ENCODE results near the gene GPBP1. TPM values are rescaled to one million over a fixed set of nuclear protein-coding genes. Genes with fewer than 3 reads are reported as not detected.

Gene GPBP1
- total and polyA plus RNA-seq, 7 donors = 37.3 to 74.0 (median 53.1) TPM

DNA sequence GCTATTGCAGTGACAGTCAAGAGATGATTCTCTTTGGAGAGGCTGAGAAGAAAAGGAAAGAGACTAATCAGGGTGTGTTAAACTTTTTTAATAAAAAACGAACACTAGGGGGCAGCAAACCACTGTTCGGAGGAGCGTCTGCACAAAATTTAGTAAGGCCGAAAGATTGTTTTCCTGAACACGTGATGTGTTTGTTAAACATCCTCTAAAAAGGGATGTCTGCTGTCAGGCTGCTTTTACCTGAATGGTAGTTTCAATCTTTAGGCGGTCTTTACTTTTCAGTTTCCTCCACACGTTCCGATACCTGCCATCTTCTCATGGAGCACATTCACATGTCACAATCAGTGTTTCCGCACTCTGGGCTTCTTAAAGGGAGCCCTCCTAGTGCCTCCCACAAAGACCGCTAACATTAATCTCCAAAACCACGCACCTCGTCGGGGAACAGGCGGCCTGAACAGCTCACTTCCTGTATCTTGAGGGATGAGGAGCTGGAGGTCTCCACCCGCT lies 125.2 kb downstream of the GPBP1 start:
- no peak overlapping the region for H3K27ac ChIP-seq
- 33 to 35% (median 34%) methylated on average over 15 of the region's 15 CpGs for WGBS, 3 donors

DNA sequence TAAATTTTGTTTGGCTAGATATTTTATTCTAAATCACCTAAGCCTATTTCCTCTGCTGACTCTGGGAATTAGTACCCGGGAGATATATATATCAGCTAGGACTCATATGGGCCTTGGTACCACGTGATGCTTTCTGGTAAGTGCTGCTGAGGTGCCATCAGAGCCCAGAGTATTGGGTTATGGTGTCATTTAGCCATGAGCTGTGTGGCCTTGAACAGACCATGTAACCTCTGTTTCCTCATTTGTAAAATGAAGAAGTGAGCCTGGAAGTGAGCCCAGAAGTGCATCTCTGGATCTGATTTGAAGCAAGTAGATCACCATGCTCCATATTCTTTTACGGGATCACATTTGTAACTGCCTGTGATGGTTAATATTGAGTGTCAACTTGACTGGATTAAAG lies 126.1 kb downstream of the GPBP1 start:
- TF ChIP-seq, protein P1, sequence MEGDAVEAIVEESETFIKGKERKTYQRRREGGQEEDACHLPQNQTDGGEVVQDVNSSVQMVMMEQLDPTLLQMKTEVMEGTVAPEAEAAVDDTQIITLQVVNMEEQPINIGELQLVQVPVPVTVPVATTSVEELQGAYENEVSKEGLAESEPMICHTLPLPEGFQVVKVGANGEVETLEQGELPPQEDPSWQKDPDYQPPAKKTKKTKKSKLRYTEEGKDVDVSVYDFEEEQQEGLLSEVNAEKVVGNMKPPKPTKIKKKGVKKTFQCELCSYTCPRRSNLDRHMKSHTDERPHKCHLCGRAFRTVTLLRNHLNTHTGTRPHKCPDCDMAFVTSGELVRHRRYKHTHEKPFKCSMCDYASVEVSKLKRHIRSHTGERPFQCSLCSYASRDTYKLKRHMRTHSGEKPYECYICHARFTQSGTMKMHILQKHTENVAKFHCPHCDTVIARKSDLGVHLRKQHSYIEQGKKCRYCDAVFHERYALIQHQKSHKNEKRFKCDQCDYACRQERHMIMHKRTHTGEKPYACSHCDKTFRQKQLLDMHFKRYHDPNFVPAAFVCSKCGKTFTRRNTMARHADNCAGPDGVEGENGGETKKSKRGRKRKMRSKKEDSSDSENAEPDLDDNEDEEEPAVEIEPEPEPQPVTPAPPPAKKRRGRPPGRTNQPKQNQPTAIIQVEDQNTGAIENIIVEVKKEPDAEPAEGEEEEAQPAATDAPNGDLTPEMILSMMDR (IDR thresholded peaks at IDR 0.05) = no peak
- Histone ChIP-seq H3K36me3 (ENCODE audit: insufficient read depth in 1 of 2, low read depth in 1 of 2) (no peaks in the 10 kb centered on the region), H3K9me3 (no peaks in the 10 kb centered on the region), H3K4me3 (no peak overlapping the region), H3K27ac (no peak overlapping the region), H3K27me3 (ENCODE audit: insufficient read depth in 3 of 3, low read length in 2 of 3) (no peaks in the 10 kb centered on the region), H3K4me1 (no peaks in the 10 kb centered on the region)
- DNase-seq = no peak
- intact Hi-C loops (cut with DNase I) = loop anchor here (2.0 to 10.0 kb wide), 8 partner anchors 137 to 1163 kb away; partner anchors contain the start of gene PLK2 (in 1 of the 2)
- ATAC-seq = no peak
- WGBS, 3 donors = 80 to 93% (median 81%) methylated on average over 3 of the region's 3 CpGs

More for the DNA sequence above, 125.2 kb downstream of the GPBP1 start:
- Histone ChIP-seq H3K4me1 (no peaks in the 10 kb centered on the region), H3K27me3 (ENCODE audit: insufficient read depth in 3 of 3, low read length in 2 of 3) (no peaks in the 10 kb centered on the region), H3K9me3 (no peaks in the 10 kb centered on the region), H3K4me3 (no peak overlapping the region), H3K36me3 (ENCODE audit: insufficient read depth in 1 of 2, low read depth in 1 of 2) (no peaks in the 10 kb centered on the region)
- ATAC-seq (peak; percentile 46 to 90 (median 76)), DNase-seq (no peak)
- TF ChIP-seq, protein P1 (IDR thresholded peaks at IDR 0.05) = peak; percentile 57
- intact Hi-C loops (cut with DNase I) = loop anchor here (2.0 to 10.0 kb wide), 7 partner anchors 138 to 1164 kb away; partner anchors contain the start of gene PLK2 (in 1 of the 2)

DNA sequence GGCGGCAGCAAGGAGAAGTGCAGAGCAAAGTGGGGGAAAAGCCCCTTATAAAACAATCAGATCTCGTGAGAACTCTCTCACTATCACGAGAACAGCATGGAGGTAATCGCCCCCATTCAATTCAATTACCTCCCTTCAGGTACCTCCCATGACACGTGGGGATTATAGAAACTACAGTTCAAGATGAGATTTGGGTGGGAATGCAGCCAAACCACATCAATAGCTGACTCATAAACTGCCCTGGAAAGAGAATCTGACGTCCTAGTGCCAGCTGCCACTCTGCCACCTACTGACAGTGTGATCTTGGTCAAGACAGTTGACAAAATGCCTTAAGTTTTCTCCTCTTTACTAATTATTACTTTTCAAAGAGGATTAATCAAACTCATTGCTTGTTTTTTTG lies 128.3 kb downstream of the GPBP1 start:
- 63 to 69% (median 68%) methylated on average over 6 of the region's 6 CpGs for WGBS, 3 donors
- ATAC-seq = no peak

DNA sequence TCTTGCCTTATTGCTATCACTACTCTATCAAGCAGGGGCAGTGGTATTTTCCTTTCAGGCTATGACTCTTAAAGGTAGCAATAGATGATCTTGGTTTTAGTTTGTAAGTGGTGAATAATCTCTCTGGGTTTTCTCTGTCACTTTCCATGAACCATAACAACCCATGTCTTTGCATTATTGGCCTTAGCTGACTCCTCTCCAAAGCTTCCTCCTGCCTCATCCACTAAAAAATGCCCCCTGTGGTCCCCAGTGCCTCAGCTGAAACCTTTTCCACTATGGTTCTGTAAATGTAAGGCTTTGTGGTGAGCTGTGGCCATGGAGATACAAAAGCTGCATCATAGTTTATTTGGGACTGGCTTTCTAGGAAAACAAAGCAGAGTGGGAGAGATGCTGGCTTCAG lies 128.8 kb downstream of the GPBP1 start:
- TF ChIP-seq, protein P1 (IDR thresholded peaks at IDR 0.05) = no peak
- H3K27me3 ChIP-seq (ENCODE audit: insufficient read depth in 3 of 3, low read length in 2 of 3) = no peaks in the 10 kb centered on the region
- intact Hi-C loops (cut with DNase I) = loop anchor here in 1 of 2 donors (10.0 kb wide), 1 partner anchor 472 kb away; no protein-coding TSS in a partner anchor
- no peaks in the 10 kb centered on the region for H3K36me3 ChIP-seq (ENCODE audit: insufficient read depth in 1 of 2, low read depth in 1 of 2)
- H3K27ac ChIP-seq = no peak overlapping the region
- no peaks in the 10 kb centered on the region for H3K4me1 ChIP-seq
- H3K4me3 ChIP-seq = no peak overlapping the region
- DNase-seq (no peak), ATAC-seq (no peak)
- H3K9me3 ChIP-seq = peaks cover 6% of the 10 kb centered on the region

More for the DNA sequence above, 128.3 kb downstream of the GPBP1 start:
- TF ChIP-seq, protein P1 (IDR thresholded peaks at IDR 0.05) = no peak
- Histone ChIP-seq H3K4me1 (no peaks in the 10 kb centered on the region), H3K36me3 (ENCODE audit: insufficient read depth in 1 of 2, low read depth in 1 of 2) (no peaks in the 10 kb centered on the region), H3K4me3 (no peak overlapping the region), H3K9me3 (peaks cover 6% of the 10 kb centered on the region), H3K27ac (no peak overlapping the region), H3K27me3 (ENCODE audit: insufficient read depth in 3 of 3, low read length in 2 of 3) (no peaks in the 10 kb centered on the region)
- intact Hi-C loops (cut with DNase I) = loop anchor here in 1 of 2 donors (10.0 kb wide), 1 partner anchor 473 kb away; no protein-coding TSS in a partner anchor
- no peak for DNase-seq

DNA sequence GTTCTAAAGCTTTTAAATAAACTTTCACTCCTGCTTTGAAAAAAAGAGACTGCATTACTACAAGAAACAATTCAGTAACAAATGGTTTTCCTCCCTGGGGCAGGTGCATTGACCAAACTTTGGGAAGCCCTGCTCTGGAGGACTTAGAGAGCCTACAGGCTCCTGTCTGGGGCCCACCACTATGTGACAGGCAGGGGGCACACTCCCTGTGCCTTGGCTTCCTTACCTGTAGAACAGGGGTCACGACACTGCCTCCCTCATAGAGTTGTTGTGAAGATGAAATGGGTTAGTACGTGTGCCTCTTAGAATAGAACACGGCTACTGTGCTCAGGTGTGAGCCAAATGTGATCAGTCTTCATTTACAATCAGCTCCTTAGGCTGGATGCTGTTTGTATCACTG lies 130.1 kb downstream of the GPBP1 start:
- WGBS, 3 donors = 67 to 89% (median 86%) methylated on average over 3 of the region's 3 CpGs
- no peak for ATAC-seq
- DNase-seq = no peak
- peaks cover 6% of the 10 kb centered on the region for H3K9me3 ChIP-seq
- no peaks in the 10 kb centered on the region for H3K4me1 ChIP-seq
- H3K4me3 ChIP-seq = no peak overlapping the region
- H3K27me3 ChIP-seq (ENCODE audit: insufficient read depth in 3 of 3, low read length in 2 of 3) = no peaks in the 10 kb centered on the region
- no peaks in the 10 kb centered on the region for H3K36me3 ChIP-seq (ENCODE audit: insufficient read depth in 1 of 2, low read depth in 1 of 2)
- H3K27ac ChIP-seq = no peak overlapping the region
- intact Hi-C loops (cut with DNase I) = loop anchor here in 1 of 2 donors (10.0 kb wide), 1 partner anchor 471 kb away; no protein-coding TSS in a partner anchor
- TF ChIP-seq, protein P1 (IDR thresholded peaks at IDR 0.05) = no peak
